Spleen (tissue), 11 donors: ENCODE measurements around the gene TTC28. TPM values are rescaled to one million over a fixed set of nuclear protein-coding genes. Genes with fewer than 3 reads are reported as not detected.

Experiments used
- DNase-seq: peaks from one replicate; pipeline ENCODE4 v3.0.0-alpha.2; 2020
- H3K27ac ChIP-seq, 8 donors: fragments of 200-600 bp; sonication (generic) in 7 of 8; 1 replicate in 4 of 8; 2 replicates in 4 of 8; pipeline versions ENCODE4 v1.5.0 to v1.8.0; 2016 to 2021; ENCODE audit warnings: inconsistent platforms in 4 of 8, mild to moderate bottlenecking in 4 of 8, moderate library complexity in 1 of 8
- H3K27me3 ChIP-seq, 7 donors: fragments of 200-600 bp; sonication (generic) in 6 of 7; replicated peaks in 1 of 7; 1 replicate in 4 of 7; 2 replicates in 3 of 7; pipeline versions ENCODE4 v1.5.0 to v1.8.0; 2016 to 2021; ENCODE audit warnings: inconsistent platforms in 3 of 7, mild to moderate bottlenecking in 1 of 7
- H3K36me3 ChIP-seq, 6 donors: fragments of 200-600 bp; sonication (generic) in 5 of 6; 1 replicate in 4 of 6; 2 replicates in 2 of 6; pipeline versions ENCODE4 v1.5.0 to v1.8.0; 2016 to 2021; ENCODE audit warnings: inconsistent platforms in 2 of 6
- H3K4me1 ChIP-seq, 6 donors: fragments of 200-600 bp; sonication (generic) in 5 of 6; 1 replicate in 3 of 6; 2 replicates in 3 of 6; pipeline versions ENCODE4 v1.5.0 to v1.8.0; 2016 to 2021; ENCODE audit warnings: inconsistent platforms in 3 of 6
- H3K4me3 ChIP-seq, 8 donors: fragments of 200-600 bp; sonication (generic) in 7 of 8; 1 replicate in 4 of 8; 2 replicates in 4 of 8; pipeline versions ENCODE4 v1.5.0 to v1.8.0; 2016 to 2021; ENCODE audit warnings: inconsistent platforms in 4 of 8, mild to moderate bottlenecking in 4 of 8, moderate library complexity in 2 of 8
- H3K9me3 ChIP-seq, 8 donors: fragments of 200-600 bp; sonication (generic) in 7 of 8; 1 replicate in 4 of 8; 2 replicates in 4 of 8; pipeline versions ENCODE4 v1.5.0 to v1.8.0; 2016 to 2021; ENCODE audit warnings: inconsistent platforms in 4 of 8
- POLR2A ChIP-seq, 3 donors: fragments of 450-650 bp; IDR thresholded peaks; one replicate each; pipeline ENCODE4 v1.5.1; 2017; ENCODE audit warnings: antibody characterized with exemption in 3 of 3, mild to moderate bottlenecking in 1 of 3
- POLR2AphosphoS5 ChIP-seq, 3 donors: sonication (generic); formaldehyde crosslinking; IDR thresholded peaks; one replicate each; pipeline ENCODE4 v1.5.1; 2017; ENCODE audit warnings: antibody characterized with exemption in 3 of 3
- WGBS, 5 donors: extraction: QIAGEN DNeasy Blood & Tissue Kit in 3 of 5; methylation state at CpG; one replicate each; pipeline versions ENCODE4 v1.1.5 to v1.1.7; 2013 to 2018; 5-methylcytosine and 5-hydroxymethylcytosine counted together
- intact Hi-C: fragments of 100-400 bp; cut with DNase I; formaldehyde crosslinking; loops from one replicate; pipeline ENCODE4 v1.15.0; 2023; ENCODE audit warnings: low total_unique reads
- polyA plus RNA-seq, 3 donors: library from polyadenylated mRNA; stranded (reverse); fragments of 200-250 nt; gene quantifications; one replicate each; pipeline ENCODE4 v1.2.1, GENCODE V29; 2013
- total RNA-seq, 7 donors: library from RNA; depleted of rRNA in 3 of 7; stranded (reverse); fragments of >200 nt in 3 of 7; fragmentation: NEBNext Ultra II Directional in 4 of 7; extraction: Animal tissue kit (Norgen Biotek cat#: 25700) in 4 of 7; gene quantifications; one replicate each; pipeline versions ENCODE4 v1.1.0 to v1.2.1, GENCODE V29; 2016 to 2021
- TF ChIP-seq, protein P1 (sequence below), 11 experiments: fragments of 200-600 bp in 7 of 11; fragments of 450-650 bp in 4 of 11; sonication (generic) in 4 of 11; IDR thresholded peaks in 8 of 11; conservative IDR thresholded peaks in 3 of 11; 1 replicate in 7 of 11; 2 replicates in 4 of 11; pipeline versions ENCODE4 v1.4.0 to v1.8.0; 2016 to 2021; ENCODE audit warnings: antibody characterized with exemption in 11 of 11, inconsistent platforms in 4 of 11, mild to moderate bottlenecking in 1 of 11
- donor health status: healthy with polysubstance abuse.
- donor health status: DM: no; HTN: no; CAD: no; lungs with moderate emphysema.
- donor health status: DM: no; HTN: no; CAD: no.
- donor health status: Bipolar disorder and iron deficiency.
- donor health status: healthy.
- donor health status: DM: no; HTN: no; CAD: no.
- donor health status: DM: yes; HTN: yes; CAD: no.

Gene TTC28
- total and polyA plus RNA-seq, 10 donors, result 0.62 to 69.0 (median 33.5) TPM

DNA sequence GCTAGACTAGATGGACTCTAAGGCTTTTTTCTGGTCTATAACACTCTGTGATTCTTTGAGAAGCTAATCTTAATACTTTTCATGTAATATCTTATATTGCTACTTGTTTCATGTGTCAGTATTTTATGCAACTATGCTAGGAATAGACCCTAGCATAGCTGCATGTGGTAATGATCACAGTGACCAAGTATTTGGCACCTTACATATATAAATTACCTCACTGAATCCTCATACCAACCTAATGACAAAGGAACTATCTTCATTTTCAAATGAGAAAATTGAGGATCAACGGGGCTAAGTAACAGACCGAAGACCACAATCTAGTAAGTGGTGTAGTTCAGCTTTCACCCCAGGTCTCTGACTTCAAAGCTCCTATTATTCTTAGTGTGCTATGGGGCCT is 433.2 kb downstream of the TTC28 start:
- intact Hi-C loops, result no loop called here
- WGBS, 5 donors, result 88 to 95% (median 92%) methylated on average over 2 of the region's 2 CpGs
- H3K27ac ChIP-seq, result no peak overlapping the region
- TF ChIP-seq POLR2A (IDR thresholded peaks at IDR 0.05), result no peak
- TF ChIP-seq POLR2AphosphoS5 (IDR thresholded peaks at IDR 0.05), result no peak
- TF ChIP-seq, protein P1, sequence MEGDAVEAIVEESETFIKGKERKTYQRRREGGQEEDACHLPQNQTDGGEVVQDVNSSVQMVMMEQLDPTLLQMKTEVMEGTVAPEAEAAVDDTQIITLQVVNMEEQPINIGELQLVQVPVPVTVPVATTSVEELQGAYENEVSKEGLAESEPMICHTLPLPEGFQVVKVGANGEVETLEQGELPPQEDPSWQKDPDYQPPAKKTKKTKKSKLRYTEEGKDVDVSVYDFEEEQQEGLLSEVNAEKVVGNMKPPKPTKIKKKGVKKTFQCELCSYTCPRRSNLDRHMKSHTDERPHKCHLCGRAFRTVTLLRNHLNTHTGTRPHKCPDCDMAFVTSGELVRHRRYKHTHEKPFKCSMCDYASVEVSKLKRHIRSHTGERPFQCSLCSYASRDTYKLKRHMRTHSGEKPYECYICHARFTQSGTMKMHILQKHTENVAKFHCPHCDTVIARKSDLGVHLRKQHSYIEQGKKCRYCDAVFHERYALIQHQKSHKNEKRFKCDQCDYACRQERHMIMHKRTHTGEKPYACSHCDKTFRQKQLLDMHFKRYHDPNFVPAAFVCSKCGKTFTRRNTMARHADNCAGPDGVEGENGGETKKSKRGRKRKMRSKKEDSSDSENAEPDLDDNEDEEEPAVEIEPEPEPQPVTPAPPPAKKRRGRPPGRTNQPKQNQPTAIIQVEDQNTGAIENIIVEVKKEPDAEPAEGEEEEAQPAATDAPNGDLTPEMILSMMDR (IDR thresholded peaks at IDR 0.05 in 8 of 11, conservative IDR thresholded peaks at IDR 0.05 in 3 of 11), result no peak
- H3K36me3 ChIP-seq, result no peaks in the 10 kb centered on the region
- no peaks in the 10 kb centered on the region for H3K4me1 ChIP-seq
- DNase-seq, result no peak
- no peaks in the 10 kb centered on the region for H3K27me3 ChIP-seq
- no peak overlapping the region for H3K4me3 ChIP-seq
- no peaks in the 10 kb centered on the region for H3K9me3 ChIP-seq

DNA sequence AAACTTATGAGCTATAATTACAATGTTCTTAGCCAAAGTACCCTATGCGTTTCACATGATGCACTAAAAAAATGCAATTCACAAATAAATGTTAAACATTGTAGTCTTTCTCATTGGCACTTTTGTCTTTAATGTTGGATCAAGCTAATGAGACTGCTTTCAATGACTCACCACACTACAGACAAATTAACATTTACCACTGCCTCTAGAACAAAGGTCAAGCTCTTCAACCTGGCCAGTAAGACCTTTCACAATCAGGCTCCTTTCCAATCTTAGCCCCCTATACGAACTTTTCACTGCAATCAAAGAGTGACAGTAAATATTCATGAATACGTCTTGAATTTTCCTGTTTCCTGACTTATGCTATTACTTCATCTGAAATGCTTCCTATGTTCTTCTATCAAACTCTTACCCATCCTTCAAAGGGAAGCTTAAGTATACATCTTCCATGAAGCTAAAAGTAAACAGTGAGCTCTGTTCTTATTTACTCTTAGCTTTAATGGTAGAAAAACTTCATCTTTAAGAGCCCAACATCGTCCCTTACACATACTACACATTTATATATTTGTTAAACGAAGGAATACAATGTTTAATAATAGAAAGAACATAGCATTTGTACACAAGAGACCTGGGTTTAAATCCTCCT is 433.9 kb downstream of the TTC28 start:
- no peak overlapping the region for H3K27ac ChIP-seq
- no peaks in the 10 kb centered on the region for H3K27me3 ChIP-seq
- intact Hi-C loops, result no loop called here
- no peak for DNase-seq
- no peak overlapping the region for H3K4me3 ChIP-seq
- H3K36me3 ChIP-seq, result no peaks in the 10 kb centered on the region
- 70 to 83% (median 81%) methylated on average over 5 of the region's 5 CpGs for WGBS, 5 donors
- H3K4me1 ChIP-seq, result no peaks in the 10 kb centered on the region
- TF ChIP-seq, protein P1 (IDR thresholded peaks at IDR 0.05 in 8 of 11, conservative IDR thresholded peaks at IDR 0.05 in 3 of 11), result no peak
- TF ChIP-seq POLR2AphosphoS5 (IDR thresholded peaks at IDR 0.05) (no peak), POLR2A (IDR thresholded peaks at IDR 0.05) (no peak)
- H3K9me3 ChIP-seq, result no peaks in the 10 kb centered on the region

DNA sequence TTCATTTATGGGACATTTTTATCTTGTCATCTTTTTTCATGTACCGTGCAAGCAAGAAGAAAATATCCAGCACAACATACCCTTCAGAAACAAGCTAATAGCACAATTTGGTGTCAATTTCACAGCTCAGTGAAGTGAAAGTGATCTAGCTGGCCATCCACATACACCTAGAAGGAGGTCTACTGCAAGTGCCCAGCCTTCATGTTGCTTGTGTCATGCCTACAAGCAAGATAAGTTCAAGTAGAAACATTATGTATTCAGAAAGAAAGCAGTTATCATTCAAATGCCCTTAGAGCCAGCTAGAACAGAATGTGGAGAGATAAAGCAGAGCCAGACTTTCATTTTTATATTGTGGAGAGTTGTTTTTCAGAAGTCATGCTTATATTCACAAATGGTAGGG is 434.9 kb downstream of the TTC28 start:
- Histone ChIP-seq H3K27me3 (no peaks in the 10 kb centered on the region), H3K4me1 (no peaks in the 10 kb centered on the region), H3K9me3 (no peaks in the 10 kb centered on the region), H3K36me3 (no peaks in the 10 kb centered on the region), H3K27ac (no peak overlapping the region), H3K4me3 (no peak overlapping the region)
- DNase-seq, result no peak
- 89 to 95% (median 91%) methylated on average over 1 of the region's 1 CpG for WGBS, 5 donors
- intact Hi-C loops, result no loop called here
- TF ChIP-seq POLR2AphosphoS5 (IDR thresholded peaks at IDR 0.05) (no peak), POLR2A (IDR thresholded peaks at IDR 0.05) (no peak)
- TF ChIP-seq, protein P1 (IDR thresholded peaks at IDR 0.05 in 8 of 11, conservative IDR thresholded peaks at IDR 0.05 in 3 of 11), result no peak

DNA sequence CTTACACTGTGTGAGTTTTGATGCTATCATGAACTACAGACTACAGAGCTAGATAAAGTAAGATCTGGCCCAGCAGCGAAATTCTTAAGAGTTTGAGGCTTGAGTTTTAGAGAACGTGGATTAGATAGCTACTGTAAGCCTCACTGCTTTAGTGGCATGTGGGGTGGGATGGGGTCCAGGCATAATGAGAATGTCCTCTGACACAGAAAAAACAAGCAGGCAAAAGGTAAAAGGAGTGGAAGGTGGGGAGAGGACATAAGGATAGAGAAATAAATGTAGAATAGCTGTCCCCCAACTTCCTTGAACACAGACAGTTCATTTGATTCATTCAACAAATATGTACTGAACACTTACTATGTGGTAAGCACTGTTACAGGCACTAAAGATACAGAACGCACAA is 436.1 kb downstream of the TTC28 start:
- no peaks in the 10 kb centered on the region for H3K27me3 ChIP-seq
- TF ChIP-seq POLR2A (IDR thresholded peaks at IDR 0.05), result no peak
- TF ChIP-seq, protein P1 (IDR thresholded peaks at IDR 0.05 in 8 of 11, conservative IDR thresholded peaks at IDR 0.05 in 3 of 11), result no peak
- no peak for TF ChIP-seq POLR2AphosphoS5 (IDR thresholded peaks at IDR 0.05)
- intact Hi-C loops, result no loop called here
- WGBS, 5 donors, result 86 to 94% (median 88%) methylated on average over 3 of the region's 3 CpGs
- no peaks in the 10 kb centered on the region for H3K36me3 ChIP-seq
- H3K4me1 ChIP-seq, result no peaks in the 10 kb centered on the region
- H3K4me3 ChIP-seq, result no peak overlapping the region
- no peak for DNase-seq
- no peak overlapping the region for H3K27ac ChIP-seq
- H3K9me3 ChIP-seq, result no peaks in the 10 kb centered on the region
